Chondrocyte (in vitro differentiated cells): ENCODE measurements around the gene GNB3. TPM values are rescaled to one million over a fixed set of nuclear protein-coding genes. Genes with fewer than 3 reads are reported as not detected.

Source experiments
- DNase-seq: peaks from one replicate; pipeline ENCODE4 v3.0.0; 2021; ENCODE audit warnings: mixed read lengths, low spot score
- H3K27ac Mint-ChIP-seq: one replicate; pipeline ENCODE4 v1.8.0; 2021; ENCODE audit warnings: mild to moderate bottlenecking, moderate library complexity, mixed read lengths; ENCODE audit not compliant: unreplicated experiment
- H3K27me3 Mint-ChIP-seq: 2 replicates; pipeline ENCODE4 v1.8.0; 2021; ENCODE audit warnings: low read depth, mixed read lengths
- H3K36me3 Mint-ChIP-seq: 2 replicates; pipeline ENCODE4 v1.8.0; 2021; ENCODE audit warnings: low read depth, mixed read lengths
- H3K4me1 Mint-ChIP-seq: 2 replicates; pipeline ENCODE4 v1.8.0; 2021; ENCODE audit warnings: low read depth, mild to moderate bottlenecking, mixed read lengths
- H3K4me3 Mint-ChIP-seq: one replicate; pipeline ENCODE4 v1.8.0; 2021; ENCODE audit warnings: mild to moderate bottlenecking, moderate library complexity, mixed read lengths; ENCODE audit not compliant: unreplicated experiment
- H3K9me3 Mint-ChIP-seq: 2 replicates; pipeline ENCODE4 v1.8.0; 2021; ENCODE audit warnings: low read depth, mixed read lengths
- CTCF ChIP-seq: fragments of 200-600 bp; sonication (generic); IDR thresholded peaks from 2 replicates; pipeline ENCODE4 v1.5.0; 2021; ENCODE audit warnings: antibody characterized with exemption, mild to moderate bottlenecking, moderate library complexity
- total RNA-seq: library from RNA; stranded (reverse); gene quantifications from 3 replicates; pipeline ENCODE4 v1.2.1, GENCODE V29; 2021

Gene GNB3
- total RNA-seq, 1 donor from 2014 or later, result 10.2 TPM

GRCh38 chr12:6849976-6850560 is 9.3 kb downstream of the GNB3 start:
- no peak for TF ChIP-seq CTCF
- Mint-ChIP-seq H3K4me3 (peak overlapping the region; percentile 94), H3K27ac (peak overlapping the region; percentile 78), H3K9me3 (no peaks in the 10 kb centered on the region), H3K4me1 (peaks cover 37% of the 10 kb centered on the region), H3K27me3 (no peaks in the 10 kb centered on the region), H3K36me3 (peaks cover 21% of the 10 kb centered on the region)
- DNase-seq, result no peak

DNA sequence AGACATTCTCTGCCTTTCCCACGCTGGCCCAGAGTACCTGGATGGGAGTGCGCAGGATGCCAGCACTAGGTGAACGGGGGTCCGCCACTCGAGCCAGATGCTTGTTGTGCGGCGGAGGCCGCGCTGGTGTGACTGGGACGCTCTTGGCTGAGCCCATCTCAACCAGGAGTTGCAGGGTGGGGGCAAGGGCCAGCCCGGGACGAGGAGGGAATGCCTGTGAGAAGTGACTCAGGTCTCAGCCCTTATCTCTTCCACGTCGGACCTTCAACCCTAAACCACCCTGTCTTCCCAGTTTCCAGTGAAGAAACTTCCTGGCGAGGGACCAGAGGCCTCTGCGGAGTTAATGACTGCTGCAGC is 10.0 kb downstream of the GNB3 start:
- peak overlapping the region; percentile 99 for H3K27ac Mint-ChIP-seq
- DNase-seq, result no peak
- no peaks in the 10 kb centered on the region for H3K9me3 Mint-ChIP-seq
- no peak for TF ChIP-seq CTCF
- H3K4me1 Mint-ChIP-seq, result peaks cover 37% of the 10 kb centered on the region
- peaks cover 19% of the 10 kb centered on the region for H3K36me3 Mint-ChIP-seq
- no peaks in the 10 kb centered on the region for H3K27me3 Mint-ChIP-seq
- H3K4me3 Mint-ChIP-seq, result peak overlapping the region; percentile 94

GRCh38 chr12:6851153-6851920 is 10.6 kb downstream of the GNB3 start, which contains the start of gene CDCA3:
Gene CDCA3 (minus strand): TSS chr12:6851286. CDS start chr12:6850952, 334 bp downstream.
- H3K9me3 Mint-ChIP-seq, result no peaks in the 10 kb centered on the region
- no peak for DNase-seq
- peak within 1 kb of the TSS; percentile 99 for H3K27ac Mint-ChIP-seq
- H3K4me3 Mint-ChIP-seq, result peak within 1 kb of the TSS; percentile 94
- H3K36me3 Mint-ChIP-seq, result peaks cover 17% of the 10 kb centered on the region
- H3K27me3 Mint-ChIP-seq, result no peaks in the 10 kb centered on the region
- TF ChIP-seq CTCF, result no peak
- H3K4me1 Mint-ChIP-seq, result peaks cover 37% of the 10 kb centered on the region

DNA sequence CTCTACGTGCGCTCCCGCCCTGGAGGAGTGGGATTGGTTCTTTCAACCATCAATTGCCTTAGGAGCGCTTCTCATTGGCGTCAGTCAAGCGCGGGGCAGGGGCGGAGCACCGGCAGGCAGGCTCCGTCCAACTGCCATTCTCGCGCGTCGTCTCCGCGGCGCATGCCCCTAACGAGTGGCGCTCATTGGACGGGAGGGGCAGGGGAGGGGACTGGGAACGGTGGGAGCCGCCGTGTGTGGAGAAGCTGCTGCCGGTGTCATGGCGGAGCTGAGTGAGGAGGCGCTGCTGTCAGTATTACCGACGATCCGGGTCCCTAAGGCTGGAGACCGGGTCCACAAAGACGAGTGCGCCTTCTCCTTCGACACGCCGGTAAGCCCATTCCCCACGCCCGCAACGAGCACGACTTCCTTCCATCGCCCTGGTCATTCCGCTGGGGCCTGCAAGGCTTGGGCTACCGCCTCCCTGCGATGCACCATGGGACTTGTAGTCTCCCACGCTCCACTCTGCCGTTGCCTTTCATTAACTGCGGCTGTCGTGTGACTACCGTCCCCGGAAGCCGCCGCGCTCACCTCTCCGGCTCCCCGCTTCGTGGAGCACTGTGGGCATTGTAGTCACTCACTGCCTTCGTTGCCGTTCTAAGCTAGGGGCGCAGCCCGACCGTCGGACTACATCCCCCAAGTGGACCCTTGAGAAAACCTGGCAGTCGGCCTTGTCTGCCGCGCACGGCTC is 11.4 kb downstream of the GNB3 start, which contains the start of gene USP5:
TSS of gene USP5 (plus strand) at position 230 of the 730 bp plus-strand sequence. CDS start at position 260, 30 bp downstream.
- peak within 1 kb of the TSS; percentile 94 for H3K4me3 Mint-ChIP-seq
- no peak for TF ChIP-seq CTCF
- DNase-seq, result peak; percentile 100
- H3K9me3 Mint-ChIP-seq, result no peaks in the 10 kb centered on the region
- peaks cover 37% of the 10 kb centered on the region for H3K4me1 Mint-ChIP-seq
- H3K27ac Mint-ChIP-seq, result peak within 1 kb of the TSS; percentile 99
- H3K36me3 Mint-ChIP-seq, result peaks cover 16% of the 10 kb centered on the region
- H3K27me3 Mint-ChIP-seq, result no peaks in the 10 kb centered on the region
